Hematopoietic multipotent progenitor cell treated with erythropoietin and hydrocortisone succinate and interleukin-3 and kit ligand, for 4 days (in vitro differentiated cells): ENCODE data around the gene ZBTB46.
"Not testable (repeated sequence)": the region's sequence is repeated elsewhere in the genome, so short reads cannot be mapped to it uniquely, and the experiment has no call there.

Experiments
- DNase-seq: peaks from one replicate; pipeline ENCODE4 v3.0.0-alpha.2; 2015

ZBTB46 gene

DNA sequence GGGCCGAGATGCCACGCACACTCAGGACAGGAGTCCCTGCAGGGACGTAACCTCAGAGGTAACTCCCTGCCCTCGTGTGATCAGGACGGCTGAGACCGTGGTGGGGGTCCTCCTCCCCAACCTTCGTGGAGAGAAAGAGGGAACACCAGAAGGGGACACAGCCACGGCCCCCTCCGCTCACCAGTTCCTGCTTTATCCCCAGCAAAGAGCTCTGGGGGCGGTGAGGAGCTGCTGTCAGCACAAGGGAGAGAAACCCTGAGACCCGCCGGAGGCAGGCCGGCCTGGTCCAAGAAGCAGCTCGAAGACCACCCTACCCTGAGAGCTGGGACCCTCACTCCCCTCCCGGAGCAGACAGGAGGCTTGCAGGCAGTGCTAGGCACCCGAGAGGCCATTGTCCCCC is 47.1 kb downstream of the ZBTB46 start:
- no peak for DNase-seq

DNA sequence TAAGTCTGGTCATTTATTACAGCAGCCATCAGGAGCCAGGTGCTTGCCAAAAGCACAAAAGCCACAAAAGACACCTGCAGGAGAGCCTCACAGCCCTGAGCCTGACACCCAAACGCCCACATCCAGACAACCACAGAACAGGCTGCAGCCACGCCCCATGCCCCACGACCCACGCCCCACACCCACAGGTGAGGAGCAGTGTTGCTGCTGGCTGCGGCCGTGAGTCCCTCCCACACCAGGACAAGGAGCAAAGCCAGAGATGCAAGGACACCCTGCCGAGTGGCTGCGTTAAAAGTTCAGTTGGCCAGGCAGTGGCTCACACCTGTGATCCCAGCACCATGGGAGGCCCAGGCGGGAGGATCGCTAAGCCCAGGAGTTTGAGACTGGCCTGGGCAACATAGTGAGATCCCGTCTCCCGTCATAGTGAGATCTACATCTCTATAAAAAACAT is 48.5 kb downstream of the ZBTB46 start:
- DNase-seq: no peak

DNA sequence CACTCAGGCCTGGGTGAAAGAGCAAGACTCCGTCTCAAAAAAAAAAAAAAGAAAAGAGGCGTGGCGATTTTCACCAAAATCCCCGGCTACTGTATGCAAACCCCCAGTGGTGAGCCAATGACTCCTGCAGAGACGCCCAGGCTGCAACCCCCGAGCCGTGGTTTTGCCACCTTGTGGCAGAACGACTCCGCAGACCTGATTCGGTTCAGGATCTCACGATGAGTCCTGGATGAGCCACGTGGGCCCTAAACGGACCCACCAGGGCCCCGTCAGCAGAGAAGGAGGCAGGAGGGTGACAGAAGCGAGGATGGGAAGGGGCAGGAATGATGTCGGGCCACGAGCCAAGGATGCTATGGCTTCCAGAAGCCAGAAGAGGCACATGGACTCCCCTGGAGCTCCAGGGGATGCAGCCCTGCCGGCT is 49.0 kb downstream of the ZBTB46 start:
- DNase-seq: no peak

DNA sequence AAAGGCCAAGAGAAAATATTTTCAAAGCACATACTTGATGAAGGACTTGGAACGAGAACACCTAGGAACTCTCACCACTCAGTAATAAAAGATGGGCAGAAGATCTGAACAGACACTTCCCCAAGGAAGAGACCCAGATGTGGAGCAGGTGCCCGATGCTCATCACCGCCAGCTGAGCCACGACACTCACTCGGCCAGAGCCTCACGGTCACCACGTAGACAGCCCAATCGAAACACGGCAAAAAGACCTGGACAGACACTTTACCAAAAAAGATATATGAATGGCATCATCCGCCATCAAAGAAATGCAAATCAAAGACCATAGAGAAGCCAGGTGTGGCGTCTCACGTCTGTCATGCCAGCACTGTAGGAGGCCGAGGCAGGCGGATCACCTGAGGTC is 49.9 kb downstream of the ZBTB46 start:
- DNase-seq: no peak

DNA sequence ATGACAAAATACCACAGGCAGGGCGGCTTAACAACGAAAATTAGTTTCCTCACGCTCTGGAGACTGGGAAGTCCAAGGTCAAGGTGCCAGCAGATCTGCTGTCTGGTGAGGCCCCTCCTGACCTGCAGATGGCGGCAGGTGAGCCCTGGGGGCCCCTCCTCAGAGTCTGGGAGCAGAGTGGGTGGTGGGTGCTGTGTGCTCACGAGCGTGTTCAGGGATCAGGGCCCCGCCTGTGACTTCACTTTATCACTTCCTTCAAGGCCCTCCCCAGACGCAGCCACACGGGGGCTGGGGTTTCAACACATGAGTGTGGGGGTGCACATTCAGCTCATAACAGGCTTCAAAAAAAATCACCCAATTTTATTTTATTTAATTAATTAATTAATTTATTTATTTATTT is 52.2 kb downstream of the ZBTB46 start:
- DNase-seq: peak; percentile 30

DNA sequence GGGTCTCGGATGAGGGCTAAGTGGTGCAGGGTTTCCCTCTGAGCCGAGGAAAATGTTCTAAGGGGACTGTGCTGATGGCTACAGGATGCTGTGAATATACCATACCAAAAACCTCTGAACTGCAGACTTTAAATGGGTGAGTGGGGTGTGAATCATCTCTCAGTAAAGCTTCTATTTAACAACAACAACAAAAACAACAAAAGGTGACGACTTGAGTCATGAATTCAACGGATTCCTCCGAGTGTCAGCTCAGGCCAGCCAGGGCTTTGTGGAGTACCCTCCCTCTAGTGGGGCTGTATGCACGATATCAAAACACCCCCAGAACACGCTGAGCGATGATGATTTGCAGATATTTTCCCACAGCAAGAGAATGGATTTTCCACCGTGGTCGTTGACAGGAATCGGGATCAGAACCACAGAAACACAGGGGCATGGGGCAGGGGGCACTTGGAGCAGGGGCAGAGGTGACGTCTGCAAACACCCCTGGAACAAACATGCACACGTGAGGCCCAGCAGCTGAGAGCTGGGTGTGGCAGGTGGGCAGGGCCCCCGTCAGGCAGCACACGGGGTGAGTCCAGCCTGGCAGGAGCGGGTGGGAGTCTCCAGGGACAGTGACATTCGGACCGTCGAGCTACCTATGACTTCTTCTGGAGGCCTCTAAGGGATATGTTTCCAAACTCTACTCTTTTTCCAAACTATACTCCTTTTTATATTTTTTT is 52.9 kb downstream of the ZBTB46 start:
- DNase-seq: no peak

DNA sequence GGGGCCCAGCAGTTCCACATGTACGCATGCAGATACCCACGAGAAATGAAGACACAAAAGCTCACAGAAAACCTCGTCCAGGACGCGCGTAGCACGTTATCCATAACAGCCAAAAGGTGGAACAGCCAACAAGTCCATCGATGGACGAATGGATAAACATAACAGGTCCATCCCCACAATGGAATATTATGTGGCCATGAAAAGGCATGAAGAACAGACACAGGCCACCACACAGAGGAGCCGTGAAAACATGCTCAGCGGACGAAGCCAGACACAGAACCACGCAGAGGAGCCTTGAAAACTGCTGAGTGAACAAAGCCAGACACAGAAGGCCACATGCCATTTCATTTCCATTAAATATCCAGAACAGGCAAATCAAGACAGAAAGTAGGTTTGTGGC is 53.5 kb downstream of the ZBTB46 start:
- no peak for DNase-seq

DNA sequence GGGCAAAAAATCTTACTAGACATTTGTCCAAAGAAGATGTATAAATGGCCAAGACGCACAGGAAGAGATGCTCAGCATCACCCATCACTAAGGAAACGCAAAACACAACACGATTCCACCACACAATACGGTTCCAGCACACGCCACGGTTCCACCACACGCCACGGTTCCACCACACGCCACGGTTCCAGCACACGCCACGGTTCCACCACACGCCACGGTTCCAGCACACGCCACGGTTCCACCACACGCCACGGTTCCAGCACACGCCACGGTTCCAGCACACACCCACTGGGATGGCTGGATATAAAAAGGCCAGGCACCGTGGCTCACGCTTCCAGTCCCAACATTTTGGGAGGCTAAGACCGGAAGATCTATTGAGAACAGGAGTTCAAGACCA is 54.2 kb downstream of the ZBTB46 start:
- not testable (repeated sequence) for DNase-seq

DNA sequence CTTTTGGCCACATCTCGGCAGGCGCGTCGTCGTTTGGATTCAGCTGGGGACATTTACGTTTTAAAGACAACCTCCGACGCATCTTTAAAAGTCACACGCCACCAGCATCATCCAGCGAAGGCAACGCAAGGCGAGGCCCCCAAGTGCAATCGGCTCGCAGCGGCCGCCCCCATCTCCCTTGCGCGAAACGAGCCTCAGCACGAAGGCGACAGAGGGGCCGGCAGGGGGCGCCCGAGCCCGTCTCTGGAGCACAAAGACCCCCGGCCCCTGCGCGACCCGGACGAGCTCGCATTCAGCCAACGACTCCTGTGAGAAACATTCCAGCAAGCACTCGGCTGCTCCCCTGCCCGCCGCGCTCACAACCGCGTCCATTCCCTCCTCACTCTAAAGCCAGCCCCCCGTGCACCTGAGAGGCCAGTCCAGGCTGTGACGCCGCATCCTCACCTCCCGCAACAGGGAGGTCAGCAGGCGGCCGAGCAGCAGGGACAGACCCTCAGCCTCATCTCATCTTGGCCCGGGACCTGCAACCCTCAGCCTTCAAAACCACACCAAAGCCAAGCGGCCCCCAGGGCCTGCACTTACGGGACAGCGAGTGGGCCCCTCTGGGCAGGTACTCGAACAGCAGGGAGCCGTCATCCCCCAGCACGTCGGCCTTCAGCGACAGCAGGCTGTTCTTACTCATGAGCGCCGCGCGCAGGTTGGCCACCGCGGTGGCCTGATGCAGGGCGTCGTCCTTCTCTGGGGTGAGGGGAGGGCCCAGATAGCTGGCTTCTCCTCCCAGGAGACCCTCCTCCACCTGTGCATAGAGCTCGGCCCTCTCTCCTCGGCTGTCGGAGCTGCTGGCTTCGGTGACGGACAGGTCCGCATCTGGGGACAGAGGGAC is 55.7 kb downstream of the ZBTB46 start:
- peak; percentile 41 for DNase-seq

DNA sequence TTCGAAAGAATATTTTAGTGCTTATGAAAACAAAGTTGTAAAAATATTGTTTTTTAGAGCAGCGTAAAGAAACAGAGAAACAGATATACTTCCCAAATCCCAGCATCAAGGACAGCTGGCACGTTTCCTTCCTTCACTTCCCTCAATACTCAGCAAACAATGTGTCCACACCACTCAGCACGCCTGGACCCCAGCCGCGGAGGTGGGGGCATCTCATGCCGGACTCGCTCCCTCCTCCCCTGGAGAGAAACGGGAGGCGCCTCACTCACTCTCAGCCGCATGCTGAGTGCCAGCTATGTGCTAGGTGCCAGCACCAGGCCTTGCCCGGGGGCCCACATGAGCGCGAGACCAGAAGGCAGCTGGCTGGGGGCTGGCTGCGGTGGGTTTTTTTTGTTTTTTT is 56.8 kb downstream of the ZBTB46 start:
- DNase-seq: no peak

DNA sequence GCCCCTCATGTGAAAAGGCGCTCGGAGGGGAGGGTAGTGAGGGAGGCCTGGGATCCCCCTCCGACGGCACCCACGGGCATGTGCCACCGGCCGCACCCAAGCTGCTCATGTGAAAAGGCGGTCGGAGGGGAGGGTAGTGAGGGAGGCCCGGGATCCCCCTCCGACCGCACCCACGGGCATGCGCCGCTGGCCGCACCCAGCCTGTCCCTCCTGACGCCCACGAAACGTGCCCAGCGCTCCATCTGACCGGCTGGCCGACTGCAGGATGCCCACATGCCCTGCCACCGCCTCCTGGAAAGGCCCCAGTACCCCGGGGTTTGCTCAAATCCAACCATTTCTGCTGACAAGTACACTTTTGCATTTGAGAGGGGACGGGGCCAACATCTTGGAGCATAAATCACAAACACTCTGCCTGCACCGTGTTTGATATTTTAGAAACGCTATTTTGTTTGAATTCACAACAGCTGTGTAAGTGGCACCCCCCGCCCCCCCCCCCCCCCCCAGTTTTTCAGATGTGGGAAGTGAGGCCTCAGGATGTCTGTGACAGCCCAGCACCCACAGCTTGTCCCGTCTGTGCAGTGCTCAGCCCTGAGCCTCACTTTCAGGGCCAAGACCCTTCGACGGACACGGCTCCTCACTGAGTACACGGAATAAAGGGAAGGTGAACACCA is 57.4 kb downstream of the ZBTB46 start:
- no peak for DNase-seq

DNA sequence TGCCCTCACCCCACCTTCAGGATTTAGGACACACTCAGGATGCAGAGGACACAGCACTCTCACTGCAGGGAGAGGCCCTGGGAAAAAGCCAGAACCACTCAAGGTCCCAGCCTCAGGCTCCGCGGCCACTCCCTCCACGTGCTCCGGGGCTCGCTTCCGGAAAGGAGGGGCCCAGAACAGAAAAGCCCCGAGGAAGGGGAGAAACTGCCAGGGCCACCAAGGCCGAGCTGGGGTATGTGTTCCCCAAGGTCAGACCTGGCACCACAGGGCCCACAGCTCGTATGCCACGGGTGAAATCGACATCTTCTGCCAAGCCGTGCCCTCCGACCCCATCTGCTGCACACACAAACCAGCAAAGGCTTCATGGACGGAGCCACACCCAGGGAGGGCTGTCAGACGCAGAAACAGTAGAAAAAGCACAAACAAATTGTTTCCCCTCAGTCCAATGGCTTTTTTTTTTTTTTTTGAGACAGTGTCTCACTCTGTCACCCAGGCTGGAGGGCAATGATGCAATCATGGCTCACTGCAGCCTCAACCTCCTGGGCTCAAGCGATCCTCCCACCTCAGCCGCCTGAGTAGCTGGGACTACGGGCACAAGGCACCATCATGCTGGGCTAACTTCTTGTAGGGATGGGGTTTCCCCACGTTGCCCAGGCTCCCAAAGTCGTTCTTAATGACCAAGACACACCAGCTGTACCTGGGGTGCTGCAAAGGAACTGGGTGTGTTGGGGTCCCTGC is 58.1 kb downstream of the ZBTB46 start:
- no peak for DNase-seq

DNA sequence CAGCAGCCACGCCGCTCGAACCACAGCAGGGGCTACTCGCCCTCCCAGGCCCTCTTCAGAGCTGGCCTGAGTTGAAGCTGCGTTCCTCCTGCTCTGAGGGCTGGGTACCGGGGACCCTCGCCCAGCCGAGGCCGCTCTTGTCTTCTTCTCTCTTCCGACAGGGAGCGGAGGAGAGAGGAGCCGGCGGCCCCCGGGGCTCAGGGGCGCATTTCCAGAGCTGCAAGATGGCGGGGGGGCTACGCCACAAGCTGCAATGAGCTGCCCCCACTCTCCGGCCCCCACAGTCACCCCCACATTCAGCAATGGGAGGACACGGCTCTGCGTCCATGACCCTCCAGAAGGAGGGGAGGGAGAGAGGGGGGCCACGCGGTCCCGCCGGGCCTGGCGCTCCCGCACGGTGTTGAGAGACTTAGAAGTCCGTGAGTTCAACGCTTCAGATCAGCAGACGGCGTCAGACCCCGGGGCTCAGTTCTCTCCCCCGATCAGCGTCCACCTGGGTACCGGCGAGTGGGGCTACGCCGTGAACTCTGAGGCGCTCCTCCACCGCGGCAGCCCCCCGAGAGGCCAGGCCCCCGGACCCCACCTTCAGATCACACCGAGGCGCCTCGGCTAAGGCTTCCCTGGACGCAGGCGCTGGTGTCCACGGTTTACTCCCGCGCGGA is 59.9 kb downstream of the ZBTB46 start:
- DNase-seq: no peak

DNA sequence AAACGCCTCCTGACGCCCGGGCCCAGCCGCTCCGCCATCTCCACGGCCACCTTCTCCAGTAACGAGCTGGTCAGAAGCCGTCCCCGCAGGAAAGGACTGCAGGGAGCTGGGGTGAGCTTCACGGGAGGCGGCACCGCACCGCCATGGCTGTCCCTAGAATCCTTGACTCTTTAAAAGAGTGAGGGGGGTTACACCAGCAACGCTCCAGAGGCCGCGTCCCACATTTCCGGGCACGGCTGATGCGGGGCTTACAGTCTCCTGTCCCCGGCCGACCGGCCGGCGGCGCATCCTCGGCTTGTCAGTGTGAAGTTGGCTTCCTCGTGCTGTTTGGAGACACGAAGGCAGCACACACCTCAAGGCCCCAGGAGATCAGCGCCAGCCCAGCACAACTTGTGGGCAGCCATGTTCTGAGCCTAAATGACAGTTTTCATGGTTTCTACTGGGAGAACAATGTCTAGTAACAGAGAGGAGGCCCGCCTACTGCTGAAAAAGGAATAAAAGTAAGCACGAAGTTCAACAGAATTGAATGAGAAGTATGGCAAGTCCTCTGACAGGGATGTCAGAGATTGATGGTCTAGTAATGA is 61.1 kb downstream of the ZBTB46 start:
- no peak for DNase-seq

DNA sequence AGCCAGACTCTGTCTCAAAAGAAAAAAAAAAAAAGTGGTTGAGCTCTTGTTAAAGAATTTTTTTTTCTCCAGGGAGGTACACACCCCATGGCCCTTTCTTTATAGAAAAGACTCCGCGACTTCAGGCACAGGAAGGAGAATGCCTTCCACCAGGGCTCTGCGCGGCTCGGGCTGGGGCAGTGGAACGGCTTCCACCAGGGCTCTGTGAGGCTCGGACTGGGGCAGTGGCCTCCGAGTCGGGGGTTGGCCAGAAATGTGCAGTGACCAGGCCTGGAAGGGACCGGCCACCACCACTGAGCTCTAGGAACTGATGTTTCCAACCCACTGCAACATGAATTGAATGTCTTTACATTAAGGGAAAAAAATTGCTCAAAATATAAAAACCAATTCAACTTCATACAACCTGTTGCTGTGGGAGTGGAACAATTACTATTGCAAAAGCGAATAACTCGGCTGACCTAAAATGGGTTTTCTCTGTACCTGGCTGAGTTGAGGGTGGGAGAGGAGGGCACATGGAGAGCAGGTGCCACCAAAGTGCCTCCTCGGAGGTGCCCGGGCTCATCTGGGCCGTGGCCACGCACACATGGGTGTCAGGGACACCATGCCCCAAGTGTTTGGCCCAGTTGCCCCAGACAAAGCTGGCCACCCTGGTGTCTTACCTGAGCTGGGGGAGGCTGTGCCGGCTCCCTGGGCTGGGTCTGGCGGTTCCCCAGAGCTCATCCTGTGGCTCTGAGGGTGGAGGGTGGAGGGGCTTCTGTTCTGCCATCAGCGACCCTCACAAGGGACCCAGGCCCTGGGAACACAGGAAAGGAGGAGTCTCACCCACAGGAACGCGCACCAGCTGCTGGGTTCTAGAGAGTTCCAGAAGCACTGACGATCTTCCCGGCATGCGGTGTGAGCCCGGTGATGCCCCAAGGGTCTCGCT is 62.2 kb downstream of the ZBTB46 start:
- no peak for DNase-seq

DNA sequence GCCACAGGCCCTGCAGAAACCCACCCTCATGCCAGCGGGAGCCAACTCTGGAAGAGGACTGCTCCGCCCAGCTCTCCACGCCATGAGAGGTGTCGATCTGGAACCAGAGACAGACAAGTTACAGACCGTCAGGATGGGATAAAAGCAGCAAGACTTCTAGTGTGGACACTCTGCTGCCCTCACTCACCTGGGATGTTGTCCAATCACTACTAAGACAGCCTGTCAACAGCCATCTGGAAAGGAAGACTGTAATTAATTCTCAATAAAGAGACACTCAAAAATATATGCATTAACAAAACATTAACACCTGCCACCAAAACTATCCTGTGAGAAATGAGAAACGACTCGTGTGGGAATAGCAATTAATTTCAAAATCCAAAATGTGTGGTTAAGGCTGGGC is 63.2 kb downstream of the ZBTB46 start:
- DNase-seq: no peak

DNA sequence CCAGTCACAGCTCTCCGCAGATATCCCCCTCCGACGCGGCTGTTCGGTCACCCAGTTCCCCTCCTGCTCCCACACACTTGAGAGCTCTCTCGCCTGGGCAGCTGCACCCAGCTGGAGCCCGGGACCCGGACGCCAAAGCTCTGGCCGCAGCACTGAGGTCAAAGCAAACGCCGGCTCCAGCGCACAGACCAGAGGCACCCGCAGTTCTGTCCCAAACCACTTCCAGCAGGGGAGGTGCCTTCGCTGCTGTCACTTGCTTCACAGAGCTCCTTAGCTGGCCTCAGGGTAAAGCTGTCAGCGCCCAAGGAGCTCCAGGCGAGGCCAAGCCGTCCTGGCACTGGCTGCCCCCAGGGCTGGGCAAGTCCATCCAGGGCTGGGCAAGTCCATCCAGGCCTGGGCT is 63.6 kb downstream of the ZBTB46 start:
- DNase-seq: no peak

DNA sequence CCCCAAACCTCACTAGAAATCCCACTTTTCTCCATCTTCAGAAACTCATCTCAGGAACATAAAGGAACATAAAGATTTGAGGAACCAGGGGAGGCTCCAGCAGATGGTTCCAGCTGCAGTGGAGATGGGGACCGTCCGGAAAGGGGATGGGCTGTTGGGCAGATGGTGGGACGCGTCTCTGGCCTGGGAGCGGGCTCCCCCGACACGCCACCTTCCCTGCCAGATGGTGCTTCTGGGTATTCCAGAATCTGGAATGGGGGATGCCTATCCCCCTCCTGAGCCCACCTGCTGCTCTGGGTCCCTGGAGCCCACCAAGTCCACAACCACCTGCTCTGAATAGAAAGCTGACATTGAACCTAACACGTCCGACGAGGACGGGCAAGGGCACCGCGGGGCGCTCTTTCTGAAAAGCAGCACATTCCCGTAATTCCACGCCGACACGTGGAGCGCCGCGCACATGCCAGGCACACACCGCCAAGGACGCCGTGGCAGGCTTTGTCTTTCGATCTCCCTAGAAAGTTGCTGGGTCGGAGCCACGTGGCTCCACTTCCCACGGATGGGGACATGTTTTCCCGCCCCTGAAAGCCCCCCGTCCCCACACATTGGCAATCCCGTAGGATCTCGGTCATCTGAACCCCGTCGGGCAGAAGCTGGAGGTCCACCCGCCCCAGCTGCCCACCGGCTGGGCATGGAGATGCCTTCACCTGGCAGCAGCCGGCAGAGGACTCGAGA is 64.2 kb downstream of the ZBTB46 start:
- DNase-seq: no peak

DNA sequence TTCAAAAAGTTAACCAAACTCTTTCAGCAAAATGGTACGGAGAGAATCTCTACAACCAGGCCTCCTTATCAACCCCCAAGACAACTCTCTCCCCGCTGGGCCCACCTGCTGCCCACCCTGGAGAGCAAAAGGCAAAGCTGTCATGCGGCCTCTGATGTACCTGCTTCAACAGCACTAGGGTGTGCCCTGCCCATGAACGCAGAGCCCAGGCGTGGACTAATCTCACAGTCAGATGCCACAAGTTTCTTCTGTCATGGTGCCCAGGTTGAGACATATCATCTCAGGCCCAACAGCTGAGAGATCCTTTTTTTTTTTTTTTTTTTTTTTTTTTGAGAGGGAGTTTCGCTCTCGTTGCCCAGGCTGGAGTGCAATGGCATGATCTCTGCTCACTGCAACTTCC is 65.2 kb downstream of the ZBTB46 start:
- peak; percentile 62 for DNase-seq
